Stimulated activated memory B cell treated with anti-CD40 and anti-IgM and Interleukin-4, amounts not matched to agents 10 μg/mL and 1 μg/mL and 100 μg/mL, for 72 hours (primary cell): ENCODE measurements around the gene STK10.

Experiments used
- ATAC-seq: fragments of 150-1000 bp; cut with Tn5 transposase; 2 replicates; pipeline ENCODE4 v1.10.0; 2021
- H3K27ac Mint-ChIP-seq: one replicate; pipeline ENCODE4 v1.8.0; 2022; ENCODE audit warnings: mild to moderate bottlenecking, mixed read lengths
- H3K27me3 Mint-ChIP-seq: one replicate; pipeline ENCODE4 v1.8.0; 2022; ENCODE audit warnings: mixed read lengths
- H3K36me3 Mint-ChIP-seq: one replicate; pipeline ENCODE4 v1.8.0; 2022; ENCODE audit warnings: mixed read lengths
- H3K4me1 Mint-ChIP-seq: one replicate; pipeline ENCODE4 v1.8.0; 2022; ENCODE audit warnings: mixed read lengths
- H3K4me3 Mint-ChIP-seq: one replicate; pipeline ENCODE4 v1.8.0; 2022; ENCODE audit warnings: mild to moderate bottlenecking, moderate library complexity, mixed read lengths
- H3K9me3 Mint-ChIP-seq: one replicate; pipeline ENCODE4 v1.8.0; 2022; ENCODE audit warnings: mixed read lengths

STK10 gene

GRCh38 chr5:172104801-172105701 lies 83.0 kb downstream of the STK10 start:
- no peak overlapping the region for H3K4me3 Mint-ChIP-seq
- peaks cover 51% of the 10 kb centered on the region for H3K36me3 Mint-ChIP-seq

GRCh38 chr5:172104021-172104420 lies 84.0 kb downstream of the STK10 start:
- Mint-ChIP-seq H3K27ac (no peak overlapping the region), H3K9me3 (no peaks in the 10 kb centered on the region), H3K4me1 (peaks cover 22% of the 10 kb centered on the region), H3K27me3 (no peaks in the 10 kb centered on the region), H3K4me3 (no peak overlapping the region), H3K36me3 (peaks cover 47% of the 10 kb centered on the region)
- no peak for ATAC-seq

More at GRCh38 chr5:172104801-172105701, 83.0 kb downstream of the STK10 start:
- peaks cover 30% of the 10 kb centered on the region for H3K4me1 Mint-ChIP-seq
- peak overlapping the region; percentile 48 for H3K27ac Mint-ChIP-seq
- no peaks in the 10 kb centered on the region for H3K27me3 Mint-ChIP-seq
- H3K9me3 Mint-ChIP-seq, result no peaks in the 10 kb centered on the region
- ATAC-seq, result no peak

- Mint-ChIP-seq H3K4me3 (no peak overlapping the region), H3K36me3 (peaks cover 57% of the 10 kb centered on the region)
- no peak for ATAC-seq
These were observed 85.0 kb downstream of the STK10 start for GRCh38 chr5:172102913-172103626.

GRCh38 chr5:172102218-172102870 lies 85.7 kb downstream of the STK10 start:
- Mint-ChIP-seq H3K9me3 (no peaks in the 10 kb centered on the region), H3K27ac (peak overlapping the region; percentile 73), H3K4me1 (peaks cover 24% of the 10 kb centered on the region), H3K4me3 (no peak overlapping the region), H3K27me3 (no peaks in the 10 kb centered on the region), H3K36me3 (peaks cover 64% of the 10 kb centered on the region)
- ATAC-seq, result no peak

More at GRCh38 chr5:172102913-172103626, 85.0 kb downstream of the STK10 start:
- Mint-ChIP-seq H3K4me1 (peaks cover 24% of the 10 kb centered on the region), H3K27me3 (no peaks in the 10 kb centered on the region), H3K27ac (no peak overlapping the region), H3K9me3 (no peaks in the 10 kb centered on the region)

GRCh38 chr5:172101547-172102217 lies 86.3 kb downstream of the STK10 start:
- H3K4me3 Mint-ChIP-seq, result no peak overlapping the region
- H3K27ac Mint-ChIP-seq, result peak overlapping the region; percentile 73
- no peaks in the 10 kb centered on the region for H3K27me3 Mint-ChIP-seq
- peaks cover 17% of the 10 kb centered on the region for H3K4me1 Mint-ChIP-seq
- no peaks in the 10 kb centered on the region for H3K9me3 Mint-ChIP-seq
- H3K36me3 Mint-ChIP-seq, result peaks cover 60% of the 10 kb centered on the region
- no peak for ATAC-seq

- Mint-ChIP-seq H3K4me3 (no peak overlapping the region), H3K27me3 (no peaks in the 10 kb centered on the region), H3K4me1 (peaks cover 15% of the 10 kb centered on the region), H3K36me3 (peaks cover 61% of the 10 kb centered on the region), H3K27ac (no peak overlapping the region), H3K9me3 (no peaks in the 10 kb centered on the region)
- ATAC-seq, result no peak
These were observed 89.1 kb downstream of the STK10 start for GRCh38 chr5:172098883-172099282.

- Mint-ChIP-seq H3K27me3 (no peaks in the 10 kb centered on the region), H3K4me3 (no peak overlapping the region), H3K27ac (no peak overlapping the region), H3K36me3 (peaks cover 59% of the 10 kb centered on the region), H3K4me1 (peaks cover 15% of the 10 kb centered on the region), H3K9me3 (no peaks in the 10 kb centered on the region)
- no peak for ATAC-seq
These were observed 90.0 kb downstream of the STK10 start for GRCh38 chr5:172098046-172098445.

GRCh38 chr5:172097356-172097755 lies 90.7 kb downstream of the STK10 start:
- Mint-ChIP-seq H3K9me3 (no peaks in the 10 kb centered on the region), H3K4me1 (peaks cover 13% of the 10 kb centered on the region), H3K27me3 (no peaks in the 10 kb centered on the region), H3K4me3 (no peak overlapping the region), H3K36me3 (peaks cover 56% of the 10 kb centered on the region), H3K27ac (no peak overlapping the region)
- ATAC-seq, result no peak

- Mint-ChIP-seq H3K9me3 (no peaks in the 10 kb centered on the region), H3K4me1 (peaks cover 7% of the 10 kb centered on the region), H3K27me3 (no peaks in the 10 kb centered on the region), H3K36me3 (peaks cover 46% of the 10 kb centered on the region), H3K4me3 (no peak overlapping the region), H3K27ac (peak overlapping the region; percentile 46)
- ATAC-seq, result no peak
These were observed 91.7 kb downstream of the STK10 start for GRCh38 chr5:172096207-172096940.

- no peak overlapping the region for H3K27ac Mint-ChIP-seq
- H3K27me3 Mint-ChIP-seq, result no peaks in the 10 kb centered on the region
- H3K4me1 Mint-ChIP-seq, result peaks cover 7% of the 10 kb centered on the region
- H3K36me3 Mint-ChIP-seq, result peaks cover 44% of the 10 kb centered on the region
- no peak overlapping the region for H3K4me3 Mint-ChIP-seq
- H3K9me3 Mint-ChIP-seq, result no peaks in the 10 kb centered on the region
- no peak for ATAC-seq
These were observed 92.4 kb downstream of the STK10 start for GRCh38 chr5:172095368-172096206.

GRCh38 chr5:172093965-172094364 lies 94.1 kb downstream of the STK10 start:
- H3K36me3 Mint-ChIP-seq, result peaks cover 55% of the 10 kb centered on the region
- no peak for ATAC-seq
- H3K27me3 Mint-ChIP-seq, result no peaks in the 10 kb centered on the region
- H3K4me1 Mint-ChIP-seq, result peaks cover 10% of the 10 kb centered on the region
- H3K4me3 Mint-ChIP-seq, result no peak overlapping the region
- peaks cover 3% of the 10 kb centered on the region for H3K9me3 Mint-ChIP-seq
- no peak overlapping the region for H3K27ac Mint-ChIP-seq

- peaks cover 6% of the 10 kb centered on the region for H3K4me1 Mint-ChIP-seq
- ATAC-seq, result no peak
- H3K36me3 Mint-ChIP-seq, result peaks cover 55% of the 10 kb centered on the region
- peaks cover 3% of the 10 kb centered on the region for H3K9me3 Mint-ChIP-seq
- H3K27me3 Mint-ChIP-seq, result no peaks in the 10 kb centered on the region
- no peak overlapping the region for H3K27ac Mint-ChIP-seq
- no peak overlapping the region for H3K4me3 Mint-ChIP-seq
These were observed 94.5 kb downstream of the STK10 start for GRCh38 chr5:172093559-172093958.

- no peak overlapping the region for H3K27ac Mint-ChIP-seq
- peaks cover 3% of the 10 kb centered on the region for H3K9me3 Mint-ChIP-seq
- no peaks in the 10 kb centered on the region for H3K27me3 Mint-ChIP-seq
- H3K36me3 Mint-ChIP-seq, result peaks cover 41% of the 10 kb centered on the region
- H3K4me1 Mint-ChIP-seq, result peaks cover 6% of the 10 kb centered on the region
- no peak for ATAC-seq
- no peak overlapping the region for H3K4me3 Mint-ChIP-seq
These were observed 95.9 kb downstream of the STK10 start for GRCh38 chr5:172091956-172092732.
